H1 (cell line): Measurements from ENCODE around the gene ANKRD11. TPM values are rescaled to one million over a fixed set of nuclear protein-coding genes. Genes with fewer than 3 reads are reported as not detected.

Source experiments
- CHD7 ChIP-seq: fragments of 300-600 bp; sonication (generic); IDR thresholded peaks from 2 replicates; pipeline ENCODE4 v1.7.1; 2012; ENCODE audit warnings: low read length, moderate library complexity, mild to moderate bottlenecking, inconsistent platforms; ENCODE audit not compliant: insufficient replicate concordance
- polyA plus RNA-seq, 7 experiments: library from polyadenylated mRNA; depleted of rRNA in 3 of 7; stranded (reverse) in 5 of 7; unstranded in 2 of 7; fragments of >200 nt in 5 of 7; fragments of 200-250 nt in 2 of 7; gene quantifications; 1 replicate in 5 of 7; 2 replicates in 1 of 7; 4 replicates in 1 of 7; pipeline versions ENCODE4 v1.2.1 to v1.2.3, GENCODE V29; 2011 to 2013; ENCODE audit warnings: missing spikeins in 2 of 7, mixed read lengths in 2 of 7
- total RNA-seq: library from RNA; stranded (reverse); fragmentation: NEBNext Ultra II Directional; extraction: Animal tissue kit (Norgen Biotek cat#: 25700); gene quantifications from 2 replicates; pipeline ENCODE4 v1.2.1, GENCODE V29; 2021

The ANKRD11 gene
- total and polyA plus RNA-seq, 2 of the 8 experiments (the other 6 are each of a cell fraction or from before 2014, with no cell fraction given), result 46.5 to 142 TPM

GRCh38 chr16:89417352-89417751, 73.0 kb downstream of the ANKRD11 start (continued):
- TF ChIP-seq CHD7, result no peak
